Mammary epithelial cell (primary cell): ENCODE measurements around the gene LIX1.

Experiments used
- CTCF ChIP-seq, 2 donors: IDR thresholded peaks in 1 of 2; conservative IDR thresholded peaks in 1 of 2; 2 replicates each; pipeline ENCODE4 v1.5.1; 2011 to 2012; ENCODE audit warnings: inconsistent platforms in 2 of 2, low read length in 2 of 2, mild to moderate bottlenecking in 2 of 2, control low read depth in 1 of 2, low read depth in 1 of 2; ENCODE audit not compliant: insufficient read depth in 1 of 2; ENCODE audit errors: extremely low read depth in 1 of 2
- EZH2 ChIP-seq: IDR thresholded peaks from 2 replicates; pipeline ENCODE4 v1.6.1; 2012; ENCODE audit warnings: low read length, inconsistent platforms, borderline replicate concordance

- TF ChIP-seq EZH2 (no peak), CTCF (conservative IDR thresholded peaks at IDR 0.05 in 1 of 2, IDR thresholded peaks at IDR 0.05 in 1 of 2; ENCODE audit: extremely low read depth in 1 of 2, insufficient read depth in 1 of 2, low read depth in 1 of 2, low read length in 2 of 2) (no peak)
These were observed 53.1 kb downstream of the LIX1 start for GRCh38 chr5:97089149-97089801.
